IMR-90 (cell line): ENCODE measurements around the gene XAB2. TPM values are rescaled to one million over a fixed set of nuclear protein-coding genes. Genes with fewer than 3 reads are reported as not detected.

ENCODE experiments used
- ATAC-seq: fragments of 200-7000 bp; cut with Tn5 transposase; 2 replicates; pipeline ENCODE4 v1.9.1; 2020; ENCODE audit warnings: low read depth, mild to moderate bottlenecking, moderate library complexity
- BruUV-seq: library from RNA; stranded (reverse); fragments of 400-500 nt; replicated peaks from 2 replicates; lab custom pipeline; 2021; lab: Mats Ljungman, UMichigan
- CTCF ChIA-PET: fragments of 300-600 bp; formaldehyde crosslinking; extraction: SDS; loops from one replicate; lab custom pipeline; 2021; ENCODE audit warnings: antibody characterized with exemption; lab: Yijun Ruan, JAX
- POLR2A ChIA-PET: fragments of 300-600 bp; sonication (Branson Sonifier 250); formaldehyde crosslinking; loops from one replicate; lab custom pipeline; 2022; ENCODE audit warnings: antibody characterized with exemption; ENCODE audit not compliant: unreplicated experiment; lab: Charles Lee
- DNase-seq: peaks from one replicate; pipeline ENCODE4 v3.0.0; 2013
- H2AFZ ChIP-seq: replicated peaks from 2 replicates; pipeline ENCODE3; 2013; ENCODE audit warnings: low read length, mild to moderate bottlenecking; ENCODE audit not compliant: poor library complexity
- H2AK5ac ChIP-seq: 2 replicates; pipeline ENCODE4 v1.6.1; 2013; ENCODE audit warnings: low read depth, low read length, inconsistent platforms
- H2AK9ac ChIP-seq: replicated peaks from 2 replicates; pipeline ENCODE3; 2013; ENCODE audit warnings: mild to moderate bottlenecking, low read depth, low read length, moderate library complexity; ENCODE audit not compliant: poor library complexity
- H2BK120ac ChIP-seq: 2 replicates; pipeline ENCODE4 v1.6.1; 2013; ENCODE audit warnings: low read depth, low read length, inconsistent platforms
- H2BK15ac ChIP-seq: 3 replicates; pipeline ENCODE4 v1.6.1; 2013; ENCODE audit warnings: low read depth, low read length, inconsistent platforms
- H2BK20ac ChIP-seq: 2 replicates; pipeline ENCODE4 v1.6.1; 2013; ENCODE audit warnings: low read depth, mild to moderate bottlenecking, inconsistent platforms, low read length, moderate library complexity
- H2BK5ac ChIP-seq: 2 replicates; pipeline ENCODE4 v1.6.1; 2013; ENCODE audit warnings: mild to moderate bottlenecking, low read depth, low read length, inconsistent platforms; ENCODE audit not compliant: poor library complexity, severe bottlenecking
- H3K14ac ChIP-seq: replicated peaks from 2 replicates; pipeline ENCODE4 v1.6.1; 2013; ENCODE audit warnings: low read depth, low read length, inconsistent platforms
- H3K18ac ChIP-seq: 2 replicates; pipeline ENCODE4 v1.6.1; 2013; ENCODE audit warnings: low read depth, low read length, control low read depth
- H3K23ac ChIP-seq: 2 replicates; pipeline ENCODE4 v1.6.1; 2013; ENCODE audit warnings: low read depth, low read length, inconsistent platforms
- H3K27ac ChIP-seq: 2 replicates; pipeline ENCODE4 v1.5.1; 2013; ENCODE audit warnings: mild to moderate bottlenecking, control low read depth, low read length; ENCODE audit not compliant: insufficient read depth
- H3K27me3 ChIP-seq: 2 replicates; pipeline ENCODE4 v1.6.1; 2013; ENCODE audit warnings: low read length; ENCODE audit not compliant: control insufficient read depth, insufficient read depth
- H3K36me3 ChIP-seq: 2 replicates; pipeline ENCODE4 v1.6.1; 2013; ENCODE audit warnings: low read length, mixed read lengths; ENCODE audit not compliant: control insufficient read depth, insufficient read depth
- H3K4ac ChIP-seq: 2 replicates; pipeline ENCODE4 v1.6.1; 2013; ENCODE audit warnings: low read depth, low read length, inconsistent platforms
- H3K4me1 ChIP-seq: 2 replicates; pipeline ENCODE4 v1.6.1; 2013; ENCODE audit warnings: low read length, mixed read lengths; ENCODE audit not compliant: control insufficient read depth, insufficient read depth
- H3K4me2 ChIP-seq: 2 replicates; pipeline ENCODE4 v1.6.1; 2013; ENCODE audit warnings: low read depth, mild to moderate bottlenecking, control low read depth, low read length, moderate library complexity
- H3K4me3 ChIP-seq: 2 replicates; pipeline ENCODE4 v1.5.1; 2013; ENCODE audit warnings: low read depth, mild to moderate bottlenecking, control low read depth, low read length, moderate library complexity; ENCODE audit not compliant: insufficient read depth
- H3K56ac ChIP-seq: 2 replicates; pipeline ENCODE4 v1.6.1; 2013; ENCODE audit warnings: low read length, inconsistent platforms; ENCODE audit not compliant: insufficient read depth; ENCODE audit errors: extremely low read depth
- H3K79me1 ChIP-seq, 2 experiments: 2 replicates each; pipeline ENCODE4 v1.6.1; 2013; ENCODE audit warnings: low read length in 2 of 2, inconsistent platforms in 1 of 2, low read depth in 1 of 2
- H3K9ac ChIP-seq: 2 replicates; pipeline ENCODE4 v1.6.1; 2013; ENCODE audit warnings: low read depth, low read length, control low read depth
- H3K9me1 ChIP-seq: 2 replicates; pipeline ENCODE4 v1.6.1; 2013; ENCODE audit warnings: low read length, inconsistent platforms; ENCODE audit not compliant: insufficient read depth
- H3K9me3 ChIP-seq: 2 replicates; pipeline ENCODE4 v1.6.1; 2013; ENCODE audit warnings: low read length; ENCODE audit not compliant: control insufficient read depth, insufficient read depth
- H4K20me1 ChIP-seq: 2 replicates; pipeline ENCODE4 v1.6.1; 2013; ENCODE audit warnings: low read length, inconsistent platforms; ENCODE audit not compliant: insufficient read depth
- H4K5ac ChIP-seq: 2 replicates; pipeline ENCODE4 v1.6.1; 2013; ENCODE audit warnings: mild to moderate bottlenecking, low read depth, low read length, control low read depth
- H4K8ac ChIP-seq, 2 experiments: 2 replicates each; pipeline ENCODE4 v1.6.1; 2013; ENCODE audit warnings: low read depth in 2 of 2, low read length in 2 of 2, control low read depth in 1 of 2, inconsistent platforms in 1 of 2
- H4K91ac ChIP-seq: 2 replicates; pipeline ENCODE4 v1.6.1; 2013; ENCODE audit warnings: low read depth, low read length, inconsistent platforms; ENCODE audit not compliant: insufficient read depth
- NFE2L2 ChIP-seq: fragments of 150-350 bp; IDR thresholded peaks from 2 replicates; pipeline ENCODE4 v1.6.1; 2016; ENCODE audit warnings: low read depth, mild to moderate bottlenecking, low read length
- RCOR1 ChIP-seq: IDR thresholded peaks from 2 replicates; pipeline ENCODE4 v1.6.1; 2012; ENCODE audit warnings: mild to moderate bottlenecking, low read length, improper control_type of control experiment; ENCODE audit not compliant: insufficient replicate concordance
- WGBS, 2 experiments: methylation state at CpG; one replicate each; pipeline versions ENCODE4 v1.1.5 to v1.1.7; 2013; ENCODE audit warnings: missing lambda C conversion rate in 2 of 2; ENCODE audit not compliant: insufficient read length in 1 of 2; ENCODE audit errors: extremely low coverage in 2 of 2; 5-methylcytosine and 5-hydroxymethylcytosine counted together
- dilution Hi-C: fragments of 300-500 bp; cut with HindIII; formaldehyde crosslinking; loops from one replicate; pipeline ENCODE4 v1.14.3; 2018; ENCODE audit warnings: low sequenced_read_pairs; ENCODE audit not compliant: unreplicated experiment
- in situ Hi-C: fragments of 300-500 bp; cut with MboI; formaldehyde crosslinking; loops from 3 replicates; pipeline ENCODE4 v1.14.3; 2019; ENCODE audit warnings: low sequenced_read_pairs, inconsistent platforms, mixed read lengths
- intact Hi-C: fragments of 100-400 bp; cut with micrococcal nuclease; formaldehyde crosslinking; loops from 2 replicates; pipeline ENCODE4 v1.10.0; 2022
- polyA plus RNA-seq, 3 experiments: library from polyadenylated mRNA; depleted of rRNA; stranded (reverse); fragments of >200 nt; gene quantifications; 2 replicates each; pipeline ENCODE4 v1.2.3, GENCODE V29; 2012; ENCODE audit warnings: low replicate concordance in 1 of 3
- total RNA-seq: library from RNA; depleted of rRNA; stranded (reverse); fragments of >200 nt; gene quantifications from 2 replicates; pipeline ENCODE4 v1.2.3, GENCODE V29; 2012

The XAB2 gene
- total and polyA plus RNA-seq, 2 of the 4 experiments (the other 2 are of a cell fraction), result 29.9 to 34.4 TPM

DNA sequence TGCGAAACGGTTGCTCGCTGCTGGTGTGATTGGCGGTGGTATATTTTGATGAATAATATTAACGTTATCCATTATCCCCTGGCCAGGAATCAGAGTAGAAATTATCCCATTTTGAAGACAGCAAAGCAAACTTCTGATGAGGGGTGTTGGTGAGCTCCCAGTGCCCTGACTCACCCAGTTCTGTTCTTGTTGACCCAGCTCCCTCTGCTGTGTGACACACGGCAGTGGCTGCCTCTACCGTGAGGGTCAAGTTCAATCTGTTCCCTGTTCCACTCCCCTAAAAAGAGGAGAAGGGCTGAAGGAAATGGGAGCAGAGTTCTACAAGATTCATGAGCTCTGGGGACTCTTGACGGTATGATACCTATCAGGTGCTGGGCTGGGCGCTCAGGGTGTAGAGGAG is 31.7 kb downstream of the XAB2 start:
- Histone ChIP-seq H3K4me2 (no peak overlapping the region), H4K8ac (no peak overlapping the region), H3K9me1 (no peaks in the 10 kb centered on the region), H3K4me1 (no peaks in the 10 kb centered on the region), H3K79me1 (no peaks in the 10 kb centered on the region), H2AK9ac (no peak overlapping the region), H2BK120ac (no peak overlapping the region), H3K9me3 (no peaks in the 10 kb centered on the region), H4K91ac (no peak overlapping the region), H3K27ac (no peak overlapping the region), H2BK15ac (no peak overlapping the region), H3K4me3 (no peak overlapping the region), H3K9ac (no peak overlapping the region), H3K36me3 (no peaks in the 10 kb centered on the region), H2BK20ac (no peak overlapping the region), H2AK5ac (no peak overlapping the region), H3K4ac (no peak overlapping the region), H3K14ac (no peak overlapping the region), H4K5ac (no peak overlapping the region), H3K23ac (no peak overlapping the region), H2AFZ (no peak overlapping the region), H3K56ac (no peak overlapping the region), H4K20me1 (no peaks in the 10 kb centered on the region), H3K27me3 (peaks cover 39% of the 10 kb centered on the region), H3K18ac (no peak overlapping the region), H2BK5ac (no peak overlapping the region)
- in situ Hi-C loops (no loop called here), intact Hi-C loops (no loop called here), dilution Hi-C loops (no loop called here)
- POLR2A ChIA-PET, result no interaction called here
- 33% methylated on average over 1 of the region's 9 CpGs; no CpG with 5 or more reads in 1 of the 2 experiments for WGBS, 2 experiments
- CTCF ChIA-PET, result interaction anchor here (1.0 kb wide), 1 partner anchor 243 kb away, joined by 3 read pairs; no protein-coding TSS in a partner anchor
- no peak for ATAC-seq
- DNase-seq, result no peak
- TF ChIP-seq RCOR1 (no peak), NFE2L2 (no peak)
- no TSS peak for BruUV-seq
